ENCODE results near the gene TMEM203.

TMEM203 gene

GRCh38 chr9:137218754-137219271, 13.4 kb upstream of the TMEM203 start:
- Histone ChIP-seq H3K9ac (no peak overlapping the region), H3K79me2 (no peaks in the 10 kb centered on the region), H3K4me2 (ENCODE audit: low read length) (no peak overlapping the region), H3K4me1 (no peaks in the 10 kb centered on the region), H3K36me3 (ENCODE audit: control insufficient read depth, insufficient read depth, low read length) (no peaks in the 10 kb centered on the region), H3K27me3 (ENCODE audit: control insufficient read depth, insufficient read depth, low read length) (no peaks in the 10 kb centered on the region), H3K4me3 (ENCODE audit: low read depth, low read length) (no peak overlapping the region), H3K27ac (no peak overlapping the region), H3K9me3 (ENCODE audit: control insufficient read depth, low read length) (no peaks in the 10 kb centered on the region), H2AFZ (no peak overlapping the region)
- TF ChIP-seq CTCF (IDR thresholded peaks at IDR 0.05), result no peak

DNA sequence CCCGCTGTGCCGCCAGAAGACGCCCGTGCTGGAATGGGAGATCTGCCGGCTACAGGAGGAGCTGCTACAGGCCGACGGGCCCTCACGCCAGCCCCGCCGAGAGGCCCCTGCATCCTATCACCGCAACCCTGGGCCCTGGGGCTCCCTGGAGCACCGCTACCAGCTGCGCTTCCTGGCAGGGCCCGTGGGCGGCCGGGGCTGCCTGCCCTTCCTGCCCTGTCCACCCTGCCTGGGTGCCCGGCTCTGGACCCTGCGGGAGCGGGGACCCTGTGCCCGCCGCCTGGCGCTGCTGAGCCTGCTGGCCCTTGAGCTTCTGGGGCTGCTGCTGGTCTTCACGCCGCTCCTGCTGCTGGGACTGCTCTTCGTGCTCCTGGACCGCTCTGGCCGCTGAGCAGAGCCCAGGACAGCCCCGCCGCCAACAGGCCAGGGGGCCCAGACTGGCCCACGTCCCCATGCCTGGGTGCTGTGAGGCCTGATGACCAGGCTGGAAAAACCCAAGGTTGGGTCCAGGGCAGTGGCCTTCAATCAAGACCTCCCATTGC, 12.8 kb upstream of the TMEM203 start:
- H3K4me3 ChIP-seq (ENCODE audit: low read depth, low read length), result no peak overlapping the region

DNA sequence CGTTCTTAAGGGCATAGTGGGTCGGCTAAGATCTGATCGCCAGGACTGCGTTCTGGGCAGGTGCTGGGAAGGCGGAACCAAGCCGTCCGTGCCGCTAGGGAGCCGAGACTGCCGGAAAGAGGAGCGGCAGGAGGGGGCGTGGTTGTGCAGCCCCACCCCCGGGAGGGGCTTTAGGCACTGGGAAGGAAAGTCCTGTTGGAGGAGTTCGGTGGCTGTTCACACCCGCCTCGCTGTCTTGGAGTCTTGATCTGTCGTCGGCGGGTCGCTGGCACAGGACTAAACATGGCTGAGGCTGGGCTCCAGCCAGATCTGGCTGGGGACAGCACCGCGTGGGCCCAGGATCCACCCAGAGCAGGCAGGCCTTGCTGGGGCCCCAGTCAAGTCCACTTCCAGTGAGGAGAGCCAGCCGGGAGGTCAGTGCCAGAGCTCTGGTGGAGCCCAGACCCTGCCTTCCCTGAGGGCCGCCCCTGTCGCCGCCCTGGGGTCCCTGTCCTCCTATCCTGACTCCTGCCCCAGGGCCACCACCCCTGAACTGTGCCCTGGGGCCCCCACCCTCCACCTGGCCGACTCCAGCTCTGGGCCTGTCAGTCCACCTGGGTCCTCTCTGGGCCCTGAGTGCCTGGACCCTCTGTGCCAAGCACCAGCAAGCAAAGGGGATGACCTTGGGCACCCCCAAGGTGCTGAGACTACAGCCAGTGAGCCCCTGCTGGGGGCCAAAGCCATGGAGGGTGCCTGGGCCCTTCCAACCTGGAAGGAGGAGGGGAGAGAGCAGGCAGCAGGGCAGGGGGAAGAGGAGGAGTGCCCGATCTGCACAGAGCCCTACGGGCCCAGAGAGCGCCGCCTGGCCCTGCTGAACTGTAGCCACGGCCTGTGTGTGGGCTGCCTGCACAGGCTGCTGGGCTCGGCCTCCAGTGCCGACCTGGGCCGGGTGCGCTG, 12.1 kb upstream of the TMEM203 start:
- Histone ChIP-seq H3K27ac (no peak overlapping the region), H3K4me2 (ENCODE audit: low read length) (peak overlapping the region; percentile 45), H2AFZ (no peak overlapping the region), H3K9ac (no peak overlapping the region), H3K36me3 (ENCODE audit: control insufficient read depth, insufficient read depth, low read length) (no peaks in the 10 kb centered on the region), H3K27me3 (ENCODE audit: control insufficient read depth, insufficient read depth, low read length) (no peaks in the 10 kb centered on the region), H3K4me1 (no peaks in the 10 kb centered on the region), H3K9me3 (ENCODE audit: control insufficient read depth, low read length) (no peaks in the 10 kb centered on the region), H3K79me2 (no peaks in the 10 kb centered on the region), H3K4me3 (ENCODE audit: low read depth, low read length) (peak overlapping the region; percentile 19)
- no peak for TF ChIP-seq CTCF (IDR thresholded peaks at IDR 0.05)

More for the DNA sequence above, 12.8 kb upstream of the TMEM203 start:
- H3K9ac ChIP-seq, result no peak overlapping the region
- no peak overlapping the region for H2AFZ ChIP-seq
- no peaks in the 10 kb centered on the region for H3K9me3 ChIP-seq (ENCODE audit: control insufficient read depth, low read length)
- H3K79me2 ChIP-seq, result no peaks in the 10 kb centered on the region
- no peaks in the 10 kb centered on the region for H3K36me3 ChIP-seq (ENCODE audit: control insufficient read depth, insufficient read depth, low read length)
- H3K27ac ChIP-seq, result no peak overlapping the region
- H3K4me2 ChIP-seq (ENCODE audit: low read length), result no peak overlapping the region
- no peaks in the 10 kb centered on the region for H3K4me1 ChIP-seq
- H3K27me3 ChIP-seq (ENCODE audit: control insufficient read depth, insufficient read depth, low read length), result no peaks in the 10 kb centered on the region
- no peak for TF ChIP-seq CTCF (IDR thresholded peaks at IDR 0.05)

GRCh38 chr9:137216188-137216965, 10.9 kb upstream of the TMEM203 start:
- no peak for TF ChIP-seq CTCF (IDR thresholded peaks at IDR 0.05)
- no peaks in the 10 kb centered on the region for H3K36me3 ChIP-seq (ENCODE audit: control insufficient read depth, insufficient read depth, low read length)
- no peak overlapping the region for H3K9ac ChIP-seq
- no peak overlapping the region for H3K27ac ChIP-seq
- H3K9me3 ChIP-seq (ENCODE audit: control insufficient read depth, low read length), result no peaks in the 10 kb centered on the region
- H3K4me1 ChIP-seq, result no peaks in the 10 kb centered on the region
- no peak overlapping the region for H3K4me2 ChIP-seq (ENCODE audit: low read length)
- H2AFZ ChIP-seq, result no peak overlapping the region
- H3K4me3 ChIP-seq (ENCODE audit: low read depth, low read length), result no peak overlapping the region
- H3K79me2 ChIP-seq, result no peaks in the 10 kb centered on the region
- no peaks in the 10 kb centered on the region for H3K27me3 ChIP-seq (ENCODE audit: control insufficient read depth, insufficient read depth, low read length)
